Islet precursor cell (in vitro differentiated cells): ENCODE data around the gene BRINP3.
"Not testable (repeated sequence)": the region's sequence is repeated elsewhere in the genome, so short reads cannot be mapped to it uniquely, and the experiment has no call there.

ENCODE experiments used
- DNase-seq: peaks from one replicate; pipeline ENCODE4 v3.0.0-alpha.2; 2018

BRINP3 gene

GRCh38 chr1:190176776-190177175 is 300.9 kb downstream of the BRINP3 start:
- DNase-seq: no peak

- no peak for DNase-seq
Measured at GRCh38 chr1:190175320-190175719, 302.3 kb downstream of the BRINP3 start.

- no peak for DNase-seq
Measured at GRCh38 chr1:190172651-190173430, 304.8 kb downstream of the BRINP3 start.

- DNase-seq: no peak
Measured at GRCh38 chr1:190170321-190170720, 307.3 kb downstream of the BRINP3 start.

- no peak for DNase-seq
Measured at GRCh38 chr1:190169311-190170067, 308.2 kb downstream of the BRINP3 start.

GRCh38 chr1:190168893-190169280 is 308.8 kb downstream of the BRINP3 start:
- DNase-seq: no peak

- no peak for DNase-seq
Measured at GRCh38 chr1:190168116-190168892, 309.4 kb downstream of the BRINP3 start.

GRCh38 chr1:190159146-190159545 is 318.5 kb downstream of the BRINP3 start:
- no peak for DNase-seq

- DNase-seq: no peak
Measured at GRCh38 chr1:190154744-190155143, 322.9 kb downstream of the BRINP3 start.

- no peak for DNase-seq
Measured at GRCh38 chr1:190147616-190148015, 330.0 kb downstream of the BRINP3 start.

- DNase-seq: no peak
Measured at GRCh38 chr1:190144650-190145049, 333.0 kb downstream of the BRINP3 start.

- no peak for DNase-seq
Measured at GRCh38 chr1:190140644-190141043, 337.0 kb downstream of the BRINP3 start.

GRCh38 chr1:190138702-190139101 is 339.0 kb downstream of the BRINP3 start:
- no peak for DNase-seq

- DNase-seq: no peak
Measured at GRCh38 chr1:190138266-190138665, 339.4 kb downstream of the BRINP3 start.

- no peak for DNase-seq
Measured at GRCh38 chr1:190129366-190129765, 348.3 kb downstream of the BRINP3 start.

GRCh38 chr1:190126728-190127127 is 350.9 kb downstream of the BRINP3 start:
- DNase-seq: no peak

- no peak for DNase-seq
Measured at GRCh38 chr1:190124068-190124467, 353.6 kb downstream of the BRINP3 start.

GRCh38 chr1:190120564-190120963 is 357.1 kb downstream of the BRINP3 start:
- not testable (repeated sequence) for DNase-seq

- DNase-seq: no peak
Measured at GRCh38 chr1:190119683-190120082, 358.0 kb downstream of the BRINP3 start.

- no peak for DNase-seq
Measured at GRCh38 chr1:190116921-190117320, 360.7 kb downstream of the BRINP3 start.

GRCh38 chr1:190104961-190105360 is 372.7 kb downstream of the BRINP3 start:
- no peak for DNase-seq

- DNase-seq: no peak
Measured at GRCh38 chr1:190102757-190103326, 374.8 kb downstream of the BRINP3 start.

GRCh38 chr1:190101756-190102155 is 375.9 kb downstream of the BRINP3 start:
- no peak for DNase-seq
